Skeletal muscle satellite cell (primary cell): ENCODE results near the gene WSB2. TPM values are rescaled to one million over a fixed set of nuclear protein-coding genes. Genes with fewer than 3 reads are reported as not detected.

ENCODE experiments used
- H3K27me3 ChIP-seq: 2 replicates; pipeline ENCODE4 v1.7.0; 2013; ENCODE audit warnings: low read length; ENCODE audit not compliant: control insufficient read depth, insufficient read depth
- H3K36me3 ChIP-seq: 2 replicates; pipeline ENCODE4 v1.7.0; 2013; ENCODE audit warnings: mild to moderate bottlenecking, control low read depth, low read length; ENCODE audit not compliant: insufficient read depth
- H3K4me1 ChIP-seq: 2 replicates; pipeline ENCODE4 v1.7.0; 2013; ENCODE audit warnings: low read length; ENCODE audit not compliant: control insufficient read depth, insufficient read depth
- H3K4me2 ChIP-seq: 2 replicates; pipeline ENCODE4 v1.7.0; 2013; ENCODE audit warnings: mild to moderate bottlenecking, low read length
- H3K4me3 ChIP-seq: 2 replicates; pipeline ENCODE4 v1.7.0; 2013; ENCODE audit warnings: low read length
- H3K9ac ChIP-seq: 2 replicates; pipeline ENCODE4 v1.7.0; 2013; ENCODE audit warnings: mild to moderate bottlenecking, low read depth, low read length, moderate library complexity
- H3K9me3 ChIP-seq: replicated peaks from 2 replicates; pipeline ENCODE4 v1.7.0; 2013; ENCODE audit warnings: mild to moderate bottlenecking, control low read depth, low read length
- total RNA-seq: library from RNA; depleted of rRNA; stranded (reverse); fragments of >200 nt; gene quantifications from 2 replicates; pipeline ENCODE4 v1.2.3, GENCODE V29; 2012; rRNA removed

WSB2 gene
- total RNA-seq, result 121 and 142 TPM in 2 replicates

DNA sequence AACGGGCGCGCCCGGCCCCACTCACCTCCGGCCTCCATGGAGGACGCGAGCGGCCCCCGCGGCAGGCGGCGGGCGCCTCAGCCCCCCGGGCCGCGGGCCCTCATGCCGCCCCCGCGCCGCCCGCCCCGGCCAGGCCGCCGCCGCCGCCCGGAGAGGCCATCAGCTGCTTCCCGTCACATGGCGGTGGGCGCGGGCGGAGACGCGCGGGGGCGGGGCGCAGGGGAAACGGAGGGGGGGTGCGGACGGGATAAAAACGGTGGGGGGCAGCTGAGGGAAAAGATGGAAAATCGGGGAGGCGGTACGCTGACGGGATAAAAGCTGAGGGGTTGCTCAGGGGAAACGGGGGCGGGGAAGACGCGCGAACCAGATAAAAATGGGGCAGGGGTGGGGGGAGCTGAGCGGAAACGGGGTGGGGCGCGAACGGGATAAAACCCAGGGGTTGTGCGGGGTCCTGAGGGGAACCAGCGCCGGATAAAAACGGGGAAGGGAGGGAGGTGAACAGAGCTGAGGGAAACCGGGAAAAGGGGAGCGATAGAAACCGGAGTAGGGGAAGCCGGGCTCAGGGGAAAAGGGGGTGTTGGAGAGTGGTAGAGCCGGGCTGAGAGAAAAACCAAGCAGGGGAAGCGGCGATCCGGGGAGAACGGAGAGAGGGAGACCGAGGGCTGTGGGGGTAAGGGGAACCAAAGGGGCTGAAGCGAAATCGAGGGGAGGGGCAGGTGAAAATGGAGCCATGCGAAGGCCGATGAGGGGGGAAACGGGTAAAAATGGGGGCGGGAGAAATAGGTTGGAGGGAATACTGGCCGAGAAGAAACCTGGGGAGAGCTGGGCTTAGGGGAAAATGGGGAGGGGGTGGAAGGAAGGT, at the start of gene WSB2:
TSS of gene WSB2 (minus strand) at position 169 of the 862 bp plus-strand sequence. CDS start at position 38, 131 bp downstream.
- peak within 1 kb of the TSS; percentile 96 for H3K4me2 ChIP-seq
- peak within 1 kb of the TSS; percentile 98 for H3K9ac ChIP-seq
- peaks cover 23% of the 10 kb centered on the region for H3K4me1 ChIP-seq
- no peaks in the 10 kb centered on the region for H3K27me3 ChIP-seq
- H3K4me3 ChIP-seq, result peak within 1 kb of the TSS; percentile 81
- peaks cover 4% of the 10 kb centered on the region for H3K36me3 ChIP-seq
- no peaks in the 10 kb centered on the region for H3K9me3 ChIP-seq

DNA sequence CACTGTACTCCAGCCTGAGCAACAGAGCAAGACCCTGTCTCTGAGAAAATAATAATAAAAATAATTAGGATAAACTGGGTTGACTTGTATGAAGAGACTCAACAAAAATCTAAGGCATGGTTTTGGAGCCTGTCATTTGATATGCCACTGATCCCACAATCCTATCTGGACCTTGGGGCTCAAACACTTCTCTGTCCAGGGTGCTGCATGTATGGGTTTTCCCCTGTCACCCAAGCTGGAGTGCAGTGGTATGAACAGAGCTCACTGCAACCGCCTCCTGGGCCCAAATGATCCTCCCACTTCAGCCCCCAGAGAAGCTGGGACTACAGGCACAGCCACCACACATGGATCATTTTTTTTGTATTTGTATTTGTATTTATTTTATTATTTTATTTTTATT, 48.1 kb upstream of the WSB2 start:
- no peaks in the 10 kb centered on the region for H3K9me3 ChIP-seq
- no peak overlapping the region for H3K4me3 ChIP-seq
- H3K27me3 ChIP-seq, result no peaks in the 10 kb centered on the region
- peaks cover 3% of the 10 kb centered on the region for H3K4me1 ChIP-seq
- no peaks in the 10 kb centered on the region for H3K36me3 ChIP-seq
- H3K9ac ChIP-seq, result no peak overlapping the region
- H3K4me2 ChIP-seq, result no peak overlapping the region

DNA sequence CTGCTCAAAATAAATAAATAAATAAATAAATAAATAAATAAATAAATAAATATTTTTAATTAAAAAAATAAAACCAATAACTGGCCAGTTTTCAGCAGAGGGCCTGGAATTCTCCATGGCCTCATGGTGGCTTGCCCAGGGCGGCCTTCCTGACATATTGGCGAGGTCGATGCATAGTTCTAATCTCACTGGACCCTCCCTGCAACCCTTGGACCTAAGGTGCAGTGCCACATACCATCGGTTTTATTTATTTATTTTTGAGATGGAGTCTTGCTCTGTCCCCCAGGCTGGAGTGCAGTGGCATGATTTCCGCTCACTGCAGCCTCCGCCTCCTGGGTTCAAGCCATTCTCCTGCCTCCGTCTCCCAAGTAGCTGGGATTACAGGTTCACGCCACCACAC, 46.7 kb upstream of the WSB2 start:
- Histone ChIP-seq H3K27me3 (no peaks in the 10 kb centered on the region), H3K4me2 (no peak overlapping the region), H3K9me3 (no peaks in the 10 kb centered on the region), H3K36me3 (no peaks in the 10 kb centered on the region), H3K4me3 (no peak overlapping the region), H3K9ac (no peak overlapping the region), H3K4me1 (peaks cover 6% of the 10 kb centered on the region)

DNA sequence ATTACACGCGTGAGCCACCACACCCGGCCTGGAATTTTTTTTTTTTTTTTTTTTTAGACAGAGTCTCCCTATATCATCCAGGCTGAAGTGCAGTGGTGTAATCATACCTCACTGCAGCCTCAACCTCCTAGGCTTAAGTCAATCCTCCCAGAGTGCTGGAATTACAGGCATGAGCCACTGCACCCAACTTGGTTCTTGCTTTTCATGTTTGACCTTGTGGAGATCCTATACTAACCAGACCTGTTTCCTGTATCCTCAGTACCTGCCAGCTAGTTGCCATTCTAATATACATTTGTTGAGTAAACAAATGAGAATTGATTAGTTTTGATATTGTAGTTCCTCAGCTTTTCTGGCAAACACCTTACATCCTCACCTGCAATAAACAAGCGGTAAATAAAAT, 46.0 kb upstream of the WSB2 start:
- Histone ChIP-seq H3K4me2 (no peak overlapping the region), H3K27me3 (no peaks in the 10 kb centered on the region), H3K9ac (no peak overlapping the region), H3K4me3 (no peak overlapping the region), H3K9me3 (no peaks in the 10 kb centered on the region), H3K36me3 (no peaks in the 10 kb centered on the region), H3K4me1 (peaks cover 11% of the 10 kb centered on the region)

DNA sequence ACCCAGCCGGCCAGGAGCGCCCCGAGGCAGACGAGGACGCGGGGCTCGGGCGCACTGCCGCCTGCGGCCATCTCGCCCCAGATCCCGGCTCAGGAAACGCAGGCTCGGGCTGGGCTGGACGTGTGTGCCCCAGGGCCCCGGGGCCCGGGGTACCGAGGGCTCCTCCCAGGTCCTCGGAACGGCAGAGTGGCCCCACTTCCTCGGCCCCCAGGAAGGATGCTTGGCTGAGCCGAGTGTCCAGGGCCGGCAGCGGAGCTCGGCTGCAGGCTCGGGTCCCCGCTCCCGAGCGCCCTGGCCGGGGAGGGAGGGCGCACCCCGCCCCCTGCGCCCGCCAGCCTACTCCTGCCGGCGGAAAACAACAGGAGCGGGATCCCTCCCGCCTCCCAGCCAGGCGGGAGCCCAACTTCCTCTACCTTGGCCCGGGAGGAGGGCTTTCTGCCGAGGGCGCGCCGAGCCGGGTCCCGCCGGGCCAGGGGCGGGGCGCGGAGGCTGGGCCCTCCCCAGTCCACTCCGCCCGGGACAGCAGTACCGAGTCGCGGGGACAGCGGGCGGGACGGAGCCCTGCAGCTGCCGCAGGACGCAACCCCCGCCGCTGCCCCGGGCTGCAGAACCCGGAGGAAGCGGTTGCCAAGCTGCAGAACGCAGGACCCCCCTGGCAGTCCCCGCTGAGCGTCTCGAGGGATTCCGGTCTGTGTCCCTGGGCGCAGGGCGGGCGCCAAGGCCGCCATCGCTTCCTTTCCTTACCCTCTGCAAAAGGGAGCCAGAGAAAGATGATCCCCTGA, 42.8 kb upstream of the WSB2 start, which contains the start of gene VSIG10:
TSS of gene VSIG10 (minus strand) at position 411 of the 782 bp plus-strand sequence. CDS start at position 71, 340 bp downstream.
- H3K9ac ChIP-seq, result peak within 1 kb of the TSS; percentile 82
- no peaks in the 10 kb centered on the region for H3K27me3 ChIP-seq
- H3K4me1 ChIP-seq, result peaks cover 11% of the 10 kb centered on the region
- H3K4me2 ChIP-seq, result peak within 1 kb of the TSS; percentile 94
- H3K4me3 ChIP-seq, result peak within 1 kb of the TSS; percentile 88
- H3K36me3 ChIP-seq, result no peaks in the 10 kb centered on the region
- no peaks in the 10 kb centered on the region for H3K9me3 ChIP-seq

DNA sequence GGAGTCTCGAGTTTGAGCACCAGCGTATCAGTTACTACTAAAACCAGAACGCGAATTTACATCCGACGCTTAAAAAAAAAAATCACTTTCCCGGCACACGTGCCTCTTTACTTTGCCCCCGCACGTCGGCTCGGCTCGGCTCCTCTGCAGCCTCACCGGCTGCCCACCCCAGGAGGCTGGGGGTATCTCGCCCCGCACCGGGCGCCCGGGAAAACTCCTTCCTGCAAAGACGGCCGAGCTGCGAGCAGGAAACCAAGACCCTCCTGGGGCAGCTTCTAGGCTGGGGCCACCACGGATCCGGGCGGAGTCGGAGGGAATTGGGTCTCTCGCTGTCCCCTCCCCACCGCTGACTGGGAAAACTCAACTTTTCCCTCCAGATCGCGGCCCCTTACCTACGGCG, 42.2 kb upstream of the WSB2 start:
- Histone ChIP-seq H3K4me1 (peaks cover 11% of the 10 kb centered on the region), H3K9me3 (no peaks in the 10 kb centered on the region), H3K4me3 (peak overlapping the region; percentile 88), H3K36me3 (no peaks in the 10 kb centered on the region), H3K4me2 (peak overlapping the region; percentile 94), H3K9ac (peak overlapping the region; percentile 82), H3K27me3 (no peaks in the 10 kb centered on the region)

DNA sequence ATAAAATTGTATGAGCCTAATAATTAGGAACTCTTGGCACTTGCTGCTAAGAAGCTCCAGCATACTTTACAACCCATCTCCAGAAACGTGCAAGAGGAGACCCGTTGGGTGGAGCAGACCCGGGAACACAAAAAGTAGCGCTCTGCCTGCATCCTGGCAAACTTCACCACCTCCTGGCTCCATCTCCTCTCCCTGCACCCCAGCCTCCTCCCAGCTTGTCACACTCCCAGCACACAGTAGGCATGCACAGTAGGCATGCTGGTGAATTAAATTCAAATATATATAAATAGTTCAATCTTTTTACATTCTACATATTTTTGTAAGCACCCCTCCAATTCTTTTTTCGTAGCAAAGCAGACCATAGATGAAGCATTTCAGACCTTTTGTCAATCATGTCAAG, 41.6 kb upstream of the WSB2 start:
- H3K4me3 ChIP-seq, result peak overlapping the region; percentile 88
- H3K9ac ChIP-seq, result no peak overlapping the region
- no peaks in the 10 kb centered on the region for H3K9me3 ChIP-seq

DNA sequence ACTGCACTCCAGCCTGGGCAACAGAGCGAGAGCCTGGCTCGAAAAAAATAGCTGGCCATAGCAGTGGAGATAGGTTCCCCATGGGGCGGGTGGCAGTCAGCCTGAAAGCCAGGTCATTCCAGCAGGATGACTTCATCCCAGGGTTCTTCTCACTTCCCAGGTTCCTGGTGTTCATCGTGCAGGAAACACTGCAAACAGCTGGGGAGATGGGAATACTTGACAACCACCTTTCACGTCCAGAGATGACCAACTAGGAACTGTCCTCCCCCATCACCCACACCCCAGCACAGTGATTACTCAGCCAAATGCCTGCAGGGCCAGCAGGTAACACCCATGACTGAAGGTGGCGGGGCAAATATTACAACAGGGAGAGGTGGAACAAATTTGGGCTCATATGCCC, 41.1 kb upstream of the WSB2 start:
- H3K9me3 ChIP-seq, result no peaks in the 10 kb centered on the region
- no peak overlapping the region for H3K9ac ChIP-seq
- no peak overlapping the region for H3K4me3 ChIP-seq
- no peaks in the 10 kb centered on the region for H3K27me3 ChIP-seq
- no peaks in the 10 kb centered on the region for H3K36me3 ChIP-seq
- H3K4me2 ChIP-seq, result peak overlapping the region; percentile 94
- peaks cover 11% of the 10 kb centered on the region for H3K4me1 ChIP-seq

More for the DNA sequence above, 41.6 kb upstream of the WSB2 start:
- Histone ChIP-seq H3K4me1 (peaks cover 11% of the 10 kb centered on the region), H3K4me2 (peak overlapping the region; percentile 94), H3K36me3 (no peaks in the 10 kb centered on the region), H3K27me3 (no peaks in the 10 kb centered on the region)

DNA sequence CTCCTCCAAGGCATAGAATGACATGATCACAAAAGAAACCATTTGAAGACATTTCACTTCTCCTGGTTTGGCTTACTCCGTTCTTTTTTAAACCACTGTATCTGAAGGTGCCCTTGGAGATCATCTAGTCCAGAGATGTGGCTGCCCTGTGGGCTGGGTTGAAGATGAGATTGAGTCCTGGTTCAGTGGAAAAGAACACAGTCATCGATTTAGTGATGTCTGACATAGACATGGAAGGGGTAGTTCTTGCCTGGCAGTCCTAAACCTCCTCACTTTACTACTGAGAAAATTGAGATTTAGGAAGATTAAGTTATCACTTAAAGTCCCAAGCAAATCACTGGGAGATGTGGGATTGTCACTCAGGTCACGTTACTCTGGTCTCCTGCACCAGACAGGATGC, 40.1 kb upstream of the WSB2 start:
- H3K4me2 ChIP-seq, result no peak overlapping the region
- H3K27me3 ChIP-seq, result no peaks in the 10 kb centered on the region
- H3K9me3 ChIP-seq, result no peaks in the 10 kb centered on the region
- H3K36me3 ChIP-seq, result no peaks in the 10 kb centered on the region
- H3K4me1 ChIP-seq, result peaks cover 11% of the 10 kb centered on the region
- H3K9ac ChIP-seq, result no peak overlapping the region
- H3K4me3 ChIP-seq, result no peak overlapping the region

DNA sequence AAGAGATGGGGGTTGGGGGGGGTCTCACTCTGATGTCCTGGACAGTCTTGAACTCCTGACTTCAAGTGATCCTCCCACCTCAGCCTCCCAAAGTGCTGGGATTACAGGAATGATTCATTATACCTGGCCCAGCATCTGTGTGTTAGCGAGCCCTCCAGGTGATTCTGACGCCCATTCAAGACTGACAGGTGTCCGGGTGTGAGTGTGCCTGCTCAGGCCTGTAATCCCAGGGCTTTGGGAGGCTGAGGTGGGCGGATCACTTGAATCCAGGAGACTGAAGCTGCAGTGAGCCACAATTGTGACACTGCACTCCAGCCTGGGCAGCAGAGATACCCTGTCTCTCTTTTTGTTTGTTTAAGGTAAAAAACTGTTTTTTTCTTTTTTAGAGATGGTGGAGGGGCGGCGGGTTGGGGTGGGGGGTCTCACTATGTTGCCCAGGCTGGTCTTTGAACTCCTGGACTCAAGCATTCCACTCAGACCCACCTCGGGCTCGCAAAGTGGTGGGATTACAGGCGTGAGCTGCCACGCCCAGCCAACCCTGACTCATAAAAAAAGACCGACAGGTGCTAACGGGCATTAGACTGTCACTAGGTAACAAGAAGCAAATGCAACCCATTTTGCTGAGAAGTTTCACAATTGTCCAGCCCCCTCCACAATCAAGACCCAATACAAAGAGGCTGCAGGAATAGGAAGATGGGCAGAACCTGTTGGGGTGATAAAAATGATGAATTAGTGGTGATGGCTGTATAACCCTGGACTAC, 38.1 kb upstream of the WSB2 start:
- H3K36me3 ChIP-seq, result no peaks in the 10 kb centered on the region
- peaks cover 7% of the 10 kb centered on the region for H3K4me1 ChIP-seq
- H3K4me3 ChIP-seq, result no peak overlapping the region

DNA sequence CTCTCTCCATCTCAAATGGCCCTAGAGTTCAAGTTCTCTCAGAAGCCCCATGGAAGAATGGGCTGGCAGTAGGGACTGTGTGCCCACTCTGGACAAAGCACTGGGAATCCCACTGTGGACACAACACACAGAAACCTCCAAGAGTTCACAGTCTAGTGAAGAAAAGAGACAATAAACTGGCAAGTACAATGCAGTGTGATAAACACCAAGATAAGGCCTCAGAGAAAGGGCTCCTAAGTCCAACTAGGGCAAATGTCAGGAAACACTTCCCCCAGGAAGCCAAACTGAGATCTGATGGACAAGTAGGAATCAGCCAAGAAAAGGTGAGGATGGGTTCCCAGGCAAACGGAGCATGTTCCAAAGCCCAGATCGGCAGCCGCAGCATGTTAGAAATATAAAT, 37.4 kb upstream of the WSB2 start:
- Histone ChIP-seq H3K4me1 (peaks cover 7% of the 10 kb centered on the region), H3K27me3 (no peaks in the 10 kb centered on the region), H3K4me2 (no peak overlapping the region), H3K9me3 (no peaks in the 10 kb centered on the region), H3K36me3 (no peaks in the 10 kb centered on the region), H3K9ac (no peak overlapping the region), H3K4me3 (no peak overlapping the region)

More for the DNA sequence above, 38.1 kb upstream of the WSB2 start:
- Histone ChIP-seq H3K9me3 (no peaks in the 10 kb centered on the region), H3K9ac (no peak overlapping the region), H3K27me3 (no peaks in the 10 kb centered on the region), H3K4me2 (no peak overlapping the region)
